COLO668 (cell line): ENCODE measurements around the gene WDSUB1.

Experiments used
- DNase-seq: peaks from one replicate; lab custom pipeline; 2025; ENCODE audit not compliant: unreplicated experiment; lab: John Stamatoyannopoulos, UW

WDSUB1 gene

GRCh38 chr2:159225025-159226016 lies 61.2 kb downstream of the WDSUB1 start:
- no peak for DNase-seq

GRCh38 chr2:159224061-159224813 lies 62.3 kb downstream of the WDSUB1 start:
- no peak for DNase-seq

- DNase-seq, result no peak
These were observed 67.0 kb downstream of the WDSUB1 start for GRCh38 chr2:159219394-159219998.

GRCh38 chr2:159218389-159218788 lies 68.1 kb downstream of the WDSUB1 start:
- no peak for DNase-seq

GRCh38 chr2:159217676-159218075 lies 68.8 kb downstream of the WDSUB1 start:
- DNase-seq, result no peak

- no peak for DNase-seq
These were observed 71.4 kb downstream of the WDSUB1 start for GRCh38 chr2:159215116-159215515.

- no peak for DNase-seq
These were observed 72.1 kb downstream of the WDSUB1 start for GRCh38 chr2:159214325-159214865.

- DNase-seq, result no peak
These were observed 73.2 kb downstream of the WDSUB1 start for GRCh38 chr2:159213296-159213695.

GRCh38 chr2:159211447-159212396 lies 74.8 kb downstream of the WDSUB1 start:
- no peak for DNase-seq

- no peak for DNase-seq
These were observed 76.9 kb downstream of the WDSUB1 start for GRCh38 chr2:159209341-159210306.

- DNase-seq, result no peak
These were observed 78.1 kb downstream of the WDSUB1 start for GRCh38 chr2:159208438-159208837.

GRCh38 chr2:159206736-159207380 lies 79.6 kb downstream of the WDSUB1 start:
- DNase-seq, result no peak

- no peak for DNase-seq
These were observed 81.9 kb downstream of the WDSUB1 start for GRCh38 chr2:159204381-159205144.

- no peak for DNase-seq
These were observed 83.9 kb downstream of the WDSUB1 start for GRCh38 chr2:159202568-159203071.

GRCh38 chr2:159201360-159202063 lies 85.0 kb downstream of the WDSUB1 start:
- DNase-seq, result peak; percentile 39

- no peak for DNase-seq
These were observed 86.0 kb downstream of the WDSUB1 start for GRCh38 chr2:159200498-159200897.
